Kidney capillary endothelial cell (primary cell): Measurements from ENCODE around the gene DEGS2.

Experiments used
- DNase-seq: peaks from one replicate; pipeline ENCODE4 v3.0.0-alpha.2; 2018; ENCODE audit warnings: low spot score

The DEGS2 gene

DNA sequence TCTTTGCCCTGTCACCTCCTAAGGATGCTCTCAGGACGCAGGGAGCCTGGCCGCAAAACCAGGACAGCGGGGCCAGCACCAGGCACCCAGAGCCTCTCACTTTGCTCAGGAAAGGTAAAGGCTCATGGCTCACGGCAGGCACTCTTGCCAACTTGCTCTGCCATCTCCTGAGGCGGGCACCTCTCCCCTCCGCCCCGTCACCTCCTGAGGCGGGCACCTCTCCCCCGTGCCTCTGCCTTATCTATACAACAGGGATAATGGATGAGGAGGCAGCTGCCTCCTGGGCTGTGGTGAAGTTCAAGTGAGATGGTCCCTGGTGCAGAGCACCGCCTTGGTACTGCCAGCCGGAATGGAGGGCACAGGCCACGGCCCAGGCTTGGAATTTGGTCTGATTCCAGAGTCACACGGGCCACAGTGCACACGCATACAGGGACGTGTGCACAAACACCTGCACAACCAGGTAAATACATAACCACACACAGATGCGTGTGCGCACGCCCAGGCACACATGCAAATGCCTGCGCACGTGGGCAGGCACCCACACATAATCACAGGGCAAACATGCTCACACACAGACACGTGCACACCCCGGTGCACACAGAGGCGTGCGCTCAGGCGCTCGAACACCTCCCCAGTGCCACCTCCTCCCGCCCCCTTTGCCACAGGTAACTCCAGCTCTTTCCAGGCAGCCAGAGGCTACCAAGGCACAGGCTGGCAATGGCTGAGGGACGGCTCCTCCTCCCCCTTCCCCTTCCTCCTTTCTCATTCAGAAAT is 11.6 kb downstream of the DEGS2 start:
- DNase-seq, result no peak

DNA sequence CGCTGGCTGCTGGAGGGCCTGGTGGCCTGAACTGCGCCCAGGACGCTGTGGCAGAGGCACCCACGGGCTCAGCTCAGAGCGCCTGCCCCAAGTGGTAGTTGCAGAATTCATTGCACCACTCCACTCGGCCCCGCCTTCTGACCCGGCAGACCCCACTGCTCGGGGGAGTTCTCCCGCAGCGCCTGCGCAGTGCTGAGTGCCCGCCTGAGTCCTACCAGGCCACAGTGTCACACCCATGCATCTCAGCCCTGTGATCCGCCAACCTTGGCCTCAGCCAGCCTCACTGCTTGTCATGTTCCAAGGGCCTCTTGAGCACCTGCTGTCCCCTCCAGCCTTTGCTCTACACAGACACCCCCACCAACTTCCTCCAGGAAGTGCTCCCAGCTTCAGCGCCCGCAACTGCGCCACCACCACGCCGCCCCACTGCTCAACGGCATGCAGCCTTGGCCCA is 12.2 kb downstream of the DEGS2 start:
- DNase-seq, result no peak

DNA sequence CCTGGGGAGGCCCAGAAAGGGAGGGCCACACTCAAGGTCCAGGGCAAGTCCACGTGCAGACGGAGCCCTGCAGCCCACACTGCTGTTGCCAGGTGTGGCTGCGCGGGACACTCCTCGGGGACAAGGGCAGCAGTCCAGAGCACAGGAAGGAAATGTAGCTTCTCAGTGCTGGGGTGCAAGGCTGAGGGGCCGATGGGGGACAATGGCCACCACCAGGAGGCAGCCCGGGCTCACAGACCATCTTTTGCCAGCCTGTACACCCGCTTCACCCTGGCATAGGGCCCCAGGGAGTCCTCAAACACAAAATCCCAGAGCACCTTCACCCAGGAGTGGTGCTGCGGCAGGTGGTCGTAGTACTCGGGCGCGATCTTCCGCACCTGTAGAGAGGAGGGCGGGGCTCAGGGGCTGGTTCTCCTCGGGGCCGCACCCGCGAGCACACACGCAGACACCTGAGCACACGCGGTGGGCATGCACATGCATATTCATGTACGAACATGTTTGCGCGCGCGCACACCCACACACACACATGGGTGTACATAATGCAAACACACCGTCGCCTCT is 12.8 kb downstream of the DEGS2 start:
- no peak for DNase-seq

DNA sequence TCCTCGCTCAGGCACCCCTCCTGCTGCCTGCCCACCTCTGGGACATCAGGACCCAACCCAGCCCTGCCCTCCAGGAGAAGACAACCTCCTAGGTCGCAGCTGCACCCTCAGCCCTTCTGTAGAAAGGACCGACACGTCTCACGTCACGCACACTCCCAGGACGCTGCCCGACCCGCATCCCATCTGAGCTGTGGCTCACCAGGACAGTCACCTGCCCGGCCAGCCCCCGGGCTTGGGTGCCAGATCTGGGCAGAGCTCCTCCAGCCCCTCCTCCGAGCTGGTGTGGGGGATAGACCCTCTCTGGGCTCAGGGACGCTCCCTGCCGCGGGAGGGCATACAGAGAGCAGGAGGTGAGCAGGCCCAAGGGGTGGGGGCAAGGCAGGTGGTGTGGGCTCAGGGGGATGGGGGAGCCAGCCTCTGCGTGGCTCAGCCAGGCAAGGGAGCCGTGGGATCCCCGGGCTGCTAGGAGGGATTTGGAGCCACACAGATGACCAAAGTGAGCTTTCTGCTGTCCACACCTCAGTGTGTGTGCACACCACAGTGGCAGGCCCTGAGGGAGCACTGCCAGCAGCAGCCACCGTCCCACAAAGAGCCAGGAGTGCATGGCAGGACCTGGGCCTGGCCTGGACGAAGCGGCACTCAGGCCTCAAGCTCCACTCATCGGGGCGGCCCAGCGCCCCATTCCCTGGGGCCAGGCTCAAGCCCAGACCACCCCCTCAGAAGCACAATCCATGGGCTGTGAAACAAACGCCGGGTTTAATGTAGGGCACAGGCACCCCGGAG is 13.6 kb downstream of the DEGS2 start:
- no peak for DNase-seq

DNA sequence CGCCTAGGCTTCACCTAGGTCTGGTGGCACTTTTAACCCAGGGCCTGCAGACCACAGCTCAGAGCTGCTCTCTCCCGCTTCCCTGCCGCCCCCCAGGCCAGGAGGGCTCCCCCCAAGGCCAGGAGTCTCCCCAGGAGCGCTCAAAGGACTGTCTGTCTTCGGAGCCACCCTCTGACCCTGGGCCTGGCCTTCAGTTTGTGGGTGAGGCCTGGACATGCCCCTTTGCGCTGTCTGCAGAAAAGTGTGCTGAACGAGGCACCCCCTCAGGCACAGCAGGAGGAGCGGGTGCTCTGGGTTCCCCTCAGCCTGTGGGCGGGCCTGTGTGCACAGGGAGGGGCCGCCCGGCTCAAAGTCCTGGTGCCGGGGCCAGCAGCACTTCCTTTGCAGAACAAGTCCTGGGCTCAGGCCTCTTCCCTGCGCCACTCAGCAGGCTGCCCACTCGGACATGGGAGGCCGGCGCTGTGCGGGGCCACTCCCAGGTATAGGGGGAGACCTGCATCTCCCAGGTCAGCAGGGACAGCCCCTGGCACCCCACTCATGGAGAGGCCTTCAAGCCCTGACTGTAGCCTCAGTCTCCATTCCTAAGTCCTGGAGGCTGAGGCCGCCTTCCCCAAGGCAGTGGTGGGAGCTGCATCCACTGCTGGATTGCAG is 14.3 kb downstream of the DEGS2 start:
- no peak for DNase-seq

DNA sequence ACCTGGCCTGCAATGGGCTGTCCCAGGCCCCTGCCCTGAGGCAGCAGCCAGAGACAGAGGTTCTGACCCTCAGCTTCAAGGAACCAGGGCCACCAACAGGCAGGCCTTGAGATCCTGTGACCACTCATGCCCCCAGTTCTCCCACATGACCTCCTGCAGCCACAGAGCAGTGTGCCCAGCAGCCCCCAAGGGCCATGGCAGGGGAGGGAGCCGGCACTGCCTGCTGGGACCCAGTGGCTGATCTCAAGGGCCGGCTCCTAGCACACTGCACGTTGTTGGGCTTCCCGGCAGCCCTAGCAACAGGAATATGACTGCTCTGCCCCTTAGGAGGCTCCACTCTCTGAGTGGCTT is 14.8 kb downstream of the DEGS2 start:
- no peak for DNase-seq

DNA sequence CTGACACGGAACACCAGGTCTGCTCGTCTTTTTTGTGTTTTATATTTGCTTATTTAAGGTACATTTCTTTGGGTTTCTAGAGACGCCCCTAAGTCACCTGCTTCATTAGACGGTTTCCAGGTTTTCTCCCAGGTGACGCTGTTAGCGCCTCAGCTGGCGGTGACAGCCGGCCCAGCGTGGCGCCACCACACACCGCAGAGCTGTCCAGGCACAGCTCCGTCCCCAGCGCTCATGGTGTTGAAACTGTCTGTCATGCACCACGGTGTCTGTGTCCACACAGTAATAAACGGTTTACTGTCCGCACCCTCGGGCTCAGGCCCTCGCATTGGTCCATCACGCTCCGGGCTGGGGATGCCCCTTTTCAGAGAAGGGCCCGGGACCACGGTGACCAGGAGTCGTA is 15.5 kb downstream of the DEGS2 start:
- no peak for DNase-seq

DNA sequence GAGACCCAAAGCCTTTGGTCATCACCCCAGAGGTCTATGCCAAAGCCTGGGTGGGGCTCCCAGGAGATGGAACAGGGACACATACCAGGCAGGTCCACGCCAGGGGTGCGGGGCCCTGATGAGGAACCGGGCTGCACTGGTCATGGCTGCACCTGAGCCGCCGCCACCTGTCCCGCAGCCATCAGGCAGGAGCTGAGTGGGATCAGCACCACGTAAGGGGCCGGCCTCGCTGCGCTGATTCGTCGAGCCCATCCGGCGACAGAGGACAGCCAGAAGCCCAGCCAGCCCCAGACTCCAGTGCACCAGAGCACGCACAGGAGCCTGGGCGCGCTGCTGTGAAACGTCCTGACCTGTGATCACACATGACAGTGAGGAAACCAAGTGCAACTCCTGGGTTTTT is 15.9 kb downstream of the DEGS2 start:
- no peak for DNase-seq

- DNase-seq, result peak; percentile 92
Measured at GRCh38 chr14:100142073-100143040, 17.1 kb downstream of the DEGS2 start.

DNA sequence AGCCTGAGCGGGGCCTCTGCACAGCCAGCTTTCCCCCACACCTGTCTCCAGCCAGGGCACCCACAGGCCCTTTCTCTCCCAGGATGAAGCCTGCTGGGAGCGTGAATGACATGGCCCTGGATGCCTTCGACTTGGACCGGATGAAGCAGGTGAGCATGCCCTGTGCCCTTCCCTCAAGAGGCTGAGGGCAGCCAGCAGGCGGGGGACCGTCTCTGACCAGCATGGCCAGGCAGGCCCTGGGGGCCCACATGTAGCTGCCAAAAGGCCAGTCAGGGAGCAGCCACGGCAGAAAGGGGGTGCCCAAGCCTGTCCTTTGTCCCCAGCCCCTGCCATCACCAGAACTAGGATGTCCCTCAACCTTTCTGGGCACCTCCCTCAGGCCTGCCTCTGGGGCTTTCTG is 18.3 kb downstream of the DEGS2 start:
- DNase-seq, result no peak

GRCh38 chr14:100140452-100141078 is 18.9 kb downstream of the DEGS2 start:
- no peak for DNase-seq

- no peak for DNase-seq
Measured at GRCh38 chr14:100138955-100139354, 20.5 kb downstream of the DEGS2 start.

GRCh38 chr14:100138082-100138787 is 21.2 kb downstream of the DEGS2 start:
- no peak for DNase-seq

- DNase-seq, result no peak
Measured at GRCh38 chr14:100137173-100137572, 22.3 kb downstream of the DEGS2 start.

- no peak for DNase-seq
Measured at GRCh38 chr14:100135784-100136183, 23.7 kb downstream of the DEGS2 start.

DNA sequence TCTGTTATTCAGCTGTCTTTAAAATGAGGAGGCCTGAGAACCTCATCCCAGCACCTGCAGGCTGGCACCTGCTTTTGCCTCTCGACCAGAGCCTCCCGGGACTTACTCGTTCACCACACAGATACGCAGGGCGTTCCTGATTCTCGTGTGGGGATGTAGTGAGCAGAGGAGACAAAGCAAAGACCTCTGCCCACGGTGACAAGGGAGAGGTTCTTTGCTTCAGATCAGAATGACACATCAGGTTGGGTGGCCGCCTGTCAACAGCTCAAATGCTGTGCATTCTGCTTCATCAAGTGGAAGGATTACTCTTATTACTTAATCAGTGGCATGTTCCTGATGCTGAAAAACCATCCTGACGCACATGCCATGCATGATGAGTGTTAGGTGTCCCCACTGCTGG is 24.4 kb downstream of the DEGS2 start:
- no peak for DNase-seq

DNA sequence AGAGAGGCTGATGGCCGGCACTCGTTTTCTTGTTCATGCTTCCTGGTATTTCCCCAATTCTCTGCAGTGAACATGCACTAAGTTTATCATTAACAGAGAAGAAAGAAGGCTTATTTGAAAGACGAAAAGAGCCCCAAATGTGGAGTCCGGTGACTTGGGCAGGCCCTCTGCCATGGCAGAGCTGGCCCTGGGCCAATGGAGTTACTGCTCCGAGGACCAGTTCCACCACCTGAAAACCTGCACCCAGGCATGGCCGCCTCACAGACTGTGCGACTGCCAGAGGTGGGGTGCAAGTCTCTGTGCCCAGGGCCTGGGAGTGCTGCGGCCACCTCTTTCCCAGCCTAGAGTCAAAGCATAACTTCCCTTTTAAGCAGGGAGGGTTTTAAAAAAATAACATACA is 24.9 kb downstream of the DEGS2 start:
- no peak for DNase-seq

- no peak for DNase-seq
Measured at GRCh38 chr14:100132903-100133510, 26.4 kb downstream of the DEGS2 start.

GRCh38 chr14:100132161-100132902 is 27.1 kb downstream of the DEGS2 start:
- no peak for DNase-seq
